Mononuclear cell (primary cell): ENCODE measurements around the gene HMHB1. TPM values are rescaled to one million over a fixed set of nuclear protein-coding genes. Genes with fewer than 3 reads are reported as not detected.

Experiments
- H3K27me3 ChIP-seq: 2 replicates; pipeline ENCODE4 v1.6.0; 2011; ENCODE audit warnings: low read length, control low read depth; ENCODE audit not compliant: insufficient read depth
- H3K4me1 ChIP-seq: 2 replicates; pipeline ENCODE4 v1.5.1; 2011; ENCODE audit warnings: mild to moderate bottlenecking, low read length, control low read depth; ENCODE audit not compliant: insufficient read depth
- H3K4me3 ChIP-seq: 2 replicates; pipeline ENCODE4 v1.5.1; 2011; ENCODE audit warnings: mild to moderate bottlenecking, low read length, moderate library complexity
- H3K9me3 ChIP-seq: 2 replicates; pipeline ENCODE4 v1.5.1; 2011; ENCODE audit warnings: low read depth, mild to moderate bottlenecking, control low read depth, low read length
- total RNA-seq: library from RNA; depleted of rRNA; stranded (reverse); fragments of >200 nt; gene quantifications from one replicate; pipeline ENCODE4 v1.2.3, GENCODE V29; 2012

The HMHB1 gene
- total RNA-seq = not detected

DNA sequence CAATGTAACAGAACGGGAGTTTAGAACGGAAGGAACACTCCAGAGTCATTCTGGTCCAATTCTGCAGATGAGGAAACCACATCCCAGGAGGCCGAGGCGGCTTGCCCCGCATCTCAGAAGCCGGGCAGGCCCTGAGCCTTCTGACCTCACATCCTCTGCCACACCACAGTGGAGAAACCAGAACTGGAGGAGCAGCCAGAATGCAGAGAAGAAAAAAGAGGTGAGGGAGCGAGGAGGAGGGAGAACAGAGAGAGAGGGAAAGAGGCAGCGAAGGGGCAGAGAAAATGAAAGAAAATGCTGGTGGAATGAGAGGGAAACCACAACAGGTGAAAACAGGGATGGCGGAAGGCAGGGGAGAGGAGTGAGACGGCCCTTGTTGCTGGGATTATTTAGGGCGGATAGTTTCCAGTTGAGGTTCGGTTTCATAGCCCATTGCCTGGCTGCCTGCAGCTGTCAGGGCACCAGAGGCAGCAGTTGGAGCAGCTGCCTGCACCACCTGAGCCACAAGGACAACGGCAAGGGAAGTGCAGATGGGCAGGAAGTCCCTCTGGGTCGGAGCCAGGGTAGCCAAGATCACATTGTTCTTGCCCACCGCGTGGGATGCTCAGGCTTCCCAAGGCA is at the start of gene HMHB1:
Gene HMHB1 (plus strand): TSS at position 77 of the 621 bp plus-strand sequence.
- Histone ChIP-seq H3K4me1 (peaks cover 6% of the 10 kb centered on the region), H3K27me3 (no peaks in the 10 kb centered on the region), H3K9me3 (no peaks in the 10 kb centered on the region), H3K4me3 (no peak within 1 kb of the TSS)

DNA sequence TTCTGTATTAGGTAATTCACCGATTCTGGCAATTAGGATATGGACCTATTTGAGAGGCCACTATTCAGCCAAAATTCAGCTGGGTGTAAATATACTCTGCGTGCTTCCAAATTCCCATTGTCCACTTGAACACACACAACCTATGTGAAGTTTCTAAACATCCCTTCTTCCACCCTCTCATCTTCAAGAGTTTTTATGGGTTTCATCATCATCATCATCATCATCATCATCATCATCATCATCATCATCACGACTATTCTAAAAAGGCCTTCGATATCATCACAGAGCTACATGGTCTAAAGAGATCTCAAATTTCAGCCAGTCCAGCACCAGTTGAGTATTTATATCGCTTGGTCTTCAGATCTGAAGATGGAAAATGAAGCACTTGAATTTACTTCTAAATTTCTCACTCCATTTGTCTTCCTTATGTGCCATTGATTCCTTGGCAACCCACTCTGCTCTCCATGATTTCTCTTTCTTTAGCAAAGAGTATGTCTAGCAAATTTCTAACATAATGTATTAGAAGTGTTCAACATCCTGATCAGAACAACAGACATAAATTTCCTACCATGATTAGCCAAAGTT is 49.2 kb upstream of the HMHB1 start:
- Histone ChIP-seq H3K4me1 (no peaks in the 10 kb centered on the region), H3K27me3 (no peaks in the 10 kb centered on the region), H3K9me3 (no peaks in the 10 kb centered on the region), H3K4me3 (no peak overlapping the region)

DNA sequence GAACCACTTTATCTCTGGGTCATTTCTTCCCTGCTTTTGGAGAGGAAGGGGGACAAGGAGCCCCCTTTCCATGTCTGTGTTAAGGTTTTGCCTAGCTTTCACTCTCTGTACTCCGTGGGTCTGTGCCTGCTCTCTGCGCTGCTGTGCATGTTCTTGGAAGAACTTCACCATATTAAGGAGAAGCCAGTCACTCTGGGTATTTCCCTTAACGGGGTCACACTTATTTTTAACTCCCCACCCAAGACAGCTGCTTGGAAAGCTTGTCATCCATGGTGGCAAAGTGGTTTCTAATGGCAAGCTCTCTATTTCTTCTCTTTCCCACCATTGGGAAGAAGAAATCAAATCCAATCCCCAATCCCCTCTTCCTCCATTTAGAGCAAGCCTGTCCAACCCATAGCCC is 44.8 kb upstream of the HMHB1 start:
- no peaks in the 10 kb centered on the region for H3K27me3 ChIP-seq
- no peaks in the 10 kb centered on the region for H3K4me1 ChIP-seq
- H3K4me3 ChIP-seq = no peak overlapping the region
- no peaks in the 10 kb centered on the region for H3K9me3 ChIP-seq

DNA sequence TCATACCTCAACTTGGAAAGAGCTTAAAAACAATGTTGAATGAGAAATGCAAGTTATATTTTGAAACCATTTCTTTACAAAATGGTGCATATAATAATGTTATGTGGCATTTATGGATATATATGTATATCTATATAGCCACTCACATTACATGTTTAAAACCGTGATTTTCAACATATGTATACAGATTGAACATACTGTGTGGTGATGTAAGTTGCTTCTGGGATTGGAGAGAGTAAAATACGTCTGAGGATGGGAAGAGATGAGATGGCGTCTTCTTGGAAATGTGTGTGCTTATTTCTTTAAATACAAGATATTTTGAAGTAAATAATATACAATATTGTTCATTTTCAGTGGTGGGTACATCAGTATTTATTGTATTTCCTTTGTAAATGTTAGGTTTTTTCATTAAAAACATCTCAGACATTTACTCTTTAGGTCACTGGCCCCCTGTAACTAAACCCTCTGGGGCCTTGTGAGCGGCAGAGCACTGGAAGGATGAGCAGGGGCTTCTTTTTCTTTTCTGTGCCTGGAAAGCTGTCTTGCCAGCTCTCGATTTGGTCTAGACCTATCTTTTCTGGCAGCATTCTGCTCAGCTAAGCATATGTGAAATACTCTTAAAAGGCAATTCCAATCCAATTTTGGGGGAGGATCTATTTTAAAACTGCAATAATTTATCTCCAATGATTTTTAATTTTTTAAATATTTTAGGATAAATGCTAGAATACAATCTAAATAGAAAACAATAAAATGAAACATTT is 42.8 kb upstream of the HMHB1 start:
- Histone ChIP-seq H3K27me3 (no peaks in the 10 kb centered on the region), H3K9me3 (no peaks in the 10 kb centered on the region), H3K4me3 (no peak overlapping the region), H3K4me1 (no peaks in the 10 kb centered on the region)

DNA sequence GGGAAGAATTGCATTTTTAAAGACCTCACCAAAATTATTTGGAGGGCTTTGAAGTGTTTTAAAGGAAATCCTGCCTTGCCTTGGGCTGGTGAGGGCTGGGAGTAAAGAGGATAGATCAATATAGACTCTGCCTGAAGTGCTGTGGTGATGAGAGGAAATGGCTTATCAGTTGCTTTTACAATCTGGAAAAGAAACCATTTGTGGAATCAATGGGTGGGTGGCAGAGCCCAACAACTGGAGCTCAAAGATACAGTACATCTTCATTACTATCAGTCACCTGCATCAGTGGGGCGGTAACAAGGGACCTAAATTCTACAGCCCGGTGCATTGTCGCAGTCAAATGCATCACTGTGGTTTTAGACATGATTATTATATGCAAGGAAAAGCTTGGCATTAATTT is 41.5 kb upstream of the HMHB1 start:
- peaks cover 3% of the 10 kb centered on the region for H3K4me1 ChIP-seq
- H3K9me3 ChIP-seq = no peaks in the 10 kb centered on the region
- no peak overlapping the region for H3K4me3 ChIP-seq
- H3K27me3 ChIP-seq = no peaks in the 10 kb centered on the region

DNA sequence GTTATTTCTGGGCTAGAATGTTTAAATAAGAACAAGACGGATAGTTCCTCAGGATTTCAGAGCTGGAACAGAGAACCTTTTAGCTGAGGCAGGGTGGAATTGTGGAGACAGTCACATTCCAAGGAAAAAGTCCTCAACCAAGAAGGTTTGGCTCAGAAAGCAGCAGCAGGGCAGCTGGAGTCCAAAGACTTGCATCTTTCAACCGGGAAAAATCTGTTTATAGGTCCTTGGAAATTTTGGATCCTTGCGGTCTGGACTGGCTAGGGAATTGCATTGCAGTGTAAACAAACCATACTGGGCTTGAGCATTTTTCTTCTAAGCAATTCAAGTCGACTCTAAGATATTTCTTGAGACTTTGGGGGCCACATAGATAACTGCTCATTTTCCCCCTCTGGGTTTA is 40.8 kb upstream of the HMHB1 start:
- peaks cover 4% of the 10 kb centered on the region for H3K4me1 ChIP-seq
- H3K9me3 ChIP-seq = no peaks in the 10 kb centered on the region
- no peaks in the 10 kb centered on the region for H3K27me3 ChIP-seq
- no peak overlapping the region for H3K4me3 ChIP-seq

DNA sequence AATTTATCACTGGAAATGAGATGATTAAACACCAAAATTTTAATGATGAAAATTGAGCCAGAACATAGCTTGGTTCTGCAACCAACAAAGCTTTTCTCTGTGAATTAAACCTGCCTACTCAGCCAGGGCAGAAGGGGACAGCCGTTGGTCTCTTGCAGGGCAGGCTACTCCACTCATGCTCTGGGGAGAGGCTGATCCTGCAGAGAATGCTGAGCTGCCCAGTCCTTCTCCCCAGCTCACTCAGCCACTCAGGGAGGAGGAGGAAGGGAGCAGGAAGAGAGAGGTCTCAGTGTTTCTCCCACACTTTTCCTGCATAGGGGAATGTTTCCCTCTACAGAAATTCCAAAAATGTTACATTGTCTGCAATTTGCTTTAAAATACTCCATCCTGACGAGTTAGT is 40.4 kb upstream of the HMHB1 start:
- Histone ChIP-seq H3K4me1 (peaks cover 4% of the 10 kb centered on the region), H3K9me3 (no peaks in the 10 kb centered on the region), H3K4me3 (no peak overlapping the region), H3K27me3 (no peaks in the 10 kb centered on the region)

DNA sequence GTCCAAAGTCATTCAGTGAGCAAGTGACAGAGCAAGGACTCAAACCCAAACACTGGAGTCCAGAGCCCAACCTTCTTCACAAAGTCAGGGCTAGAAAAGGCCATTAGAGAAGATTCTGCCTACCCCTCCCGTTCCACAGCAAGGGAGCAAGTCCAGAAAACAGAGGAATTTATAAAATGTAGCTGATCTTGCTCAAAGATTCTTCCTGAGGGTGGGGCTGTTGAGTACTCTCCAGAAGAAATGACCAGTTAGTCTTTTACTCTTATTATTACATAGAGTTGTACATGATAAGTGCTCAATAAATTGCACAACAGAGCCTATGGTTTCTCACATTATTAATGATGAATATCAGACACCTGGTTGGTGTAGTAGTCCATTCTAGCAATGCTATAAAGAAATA is 39.3 kb upstream of the HMHB1 start:
- no peaks in the 10 kb centered on the region for H3K27me3 ChIP-seq

DNA sequence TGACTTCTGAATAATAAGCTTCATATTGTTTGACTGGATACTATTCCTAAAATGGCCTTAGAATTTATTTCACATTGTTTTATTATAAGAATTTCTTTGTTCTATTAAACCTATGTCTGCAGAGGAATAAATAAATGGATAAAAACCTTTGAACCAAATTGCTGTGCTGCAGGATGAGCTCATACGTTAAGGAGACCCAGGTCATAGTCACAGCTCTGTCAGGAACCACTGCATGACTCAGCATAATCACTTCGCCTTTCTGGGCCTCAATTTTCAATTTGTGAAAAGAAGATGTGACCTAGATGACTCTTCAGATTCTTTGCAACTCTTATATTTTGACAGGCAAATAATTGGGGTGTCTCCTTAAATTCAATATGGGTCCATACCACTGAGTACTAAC is 36.7 kb upstream of the HMHB1 start:
- H3K9me3 ChIP-seq = no peaks in the 10 kb centered on the region
- H3K4me3 ChIP-seq = no peak overlapping the region
- H3K27me3 ChIP-seq = no peaks in the 10 kb centered on the region
- peaks cover 4% of the 10 kb centered on the region for H3K4me1 ChIP-seq

More for the DNA sequence above, 39.3 kb upstream of the HMHB1 start:
- H3K4me3 ChIP-seq = no peak overlapping the region
- H3K4me1 ChIP-seq = peaks cover 4% of the 10 kb centered on the region
- H3K9me3 ChIP-seq = no peaks in the 10 kb centered on the region

DNA sequence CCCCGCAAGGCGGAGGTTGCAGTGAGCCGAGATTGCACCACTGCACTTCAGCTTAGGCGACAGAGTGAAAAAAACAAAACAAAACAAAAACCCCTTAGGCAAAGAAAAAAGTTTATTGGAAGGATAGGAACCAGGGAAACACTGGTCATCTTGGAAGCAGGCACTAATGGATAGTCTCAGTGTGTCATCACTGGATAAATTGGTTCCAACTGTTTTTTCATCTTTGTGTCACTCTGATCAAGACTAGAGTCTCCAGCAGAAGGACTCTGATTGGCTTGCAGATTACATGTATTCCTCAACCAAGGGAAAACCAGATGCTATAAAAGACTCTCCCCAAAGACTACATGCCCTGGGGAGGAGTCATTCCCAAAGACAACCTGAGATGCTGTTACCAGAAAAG is 35.0 kb upstream of the HMHB1 start:
- Histone ChIP-seq H3K4me3 (no peak overlapping the region), H3K9me3 (no peaks in the 10 kb centered on the region), H3K27me3 (no peaks in the 10 kb centered on the region), H3K4me1 (peaks cover 4% of the 10 kb centered on the region)

DNA sequence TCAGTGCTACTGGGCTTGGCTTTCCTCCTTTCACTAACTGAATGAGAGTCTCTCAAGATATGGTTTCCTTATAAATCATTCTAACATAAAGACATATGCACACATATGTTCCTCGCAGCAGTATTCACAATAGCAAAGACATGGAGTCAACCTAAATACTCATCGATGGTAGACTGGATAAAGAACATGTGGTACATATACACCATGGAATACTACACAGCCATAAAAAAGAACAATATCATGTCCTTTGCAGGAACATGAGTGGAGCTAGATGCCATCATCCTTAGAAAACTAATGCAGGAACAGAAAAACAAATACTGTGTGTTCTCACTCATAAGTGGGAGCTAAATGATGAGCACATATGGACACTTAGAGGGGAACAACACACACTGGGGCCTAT is 32.5 kb upstream of the HMHB1 start:
- Histone ChIP-seq H3K27me3 (no peaks in the 10 kb centered on the region), H3K4me3 (no peak overlapping the region), H3K4me1 (peaks cover 4% of the 10 kb centered on the region), H3K9me3 (no peaks in the 10 kb centered on the region)

DNA sequence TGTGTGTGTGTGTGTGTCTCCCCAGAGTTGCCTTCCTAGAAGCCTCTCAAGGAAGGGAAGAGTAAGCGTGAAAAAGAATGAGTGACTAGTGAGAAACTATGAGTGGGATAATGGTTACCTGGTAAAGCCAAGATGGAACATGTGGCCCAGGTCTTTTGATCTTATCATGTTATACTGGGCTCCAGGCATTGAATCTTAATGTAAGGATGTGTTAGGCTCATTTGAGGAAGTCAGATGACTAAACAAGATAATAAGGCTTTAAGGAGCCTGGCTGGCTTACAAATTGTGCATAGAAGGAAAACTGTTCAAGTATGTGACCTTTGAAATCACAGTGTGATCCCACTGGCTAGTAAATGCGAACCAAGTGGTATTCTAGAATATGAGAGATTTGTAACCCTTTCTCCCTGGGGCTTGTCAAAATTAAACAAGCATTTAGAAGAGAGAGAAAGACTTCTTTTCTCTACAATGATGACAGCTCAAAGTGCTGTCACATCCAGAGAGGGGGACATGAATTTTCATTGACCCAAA is 29.9 kb upstream of the HMHB1 start:
- Histone ChIP-seq H3K4me3 (no peak overlapping the region), H3K27me3 (no peaks in the 10 kb centered on the region), H3K4me1 (no peaks in the 10 kb centered on the region), H3K9me3 (no peaks in the 10 kb centered on the region)

DNA sequence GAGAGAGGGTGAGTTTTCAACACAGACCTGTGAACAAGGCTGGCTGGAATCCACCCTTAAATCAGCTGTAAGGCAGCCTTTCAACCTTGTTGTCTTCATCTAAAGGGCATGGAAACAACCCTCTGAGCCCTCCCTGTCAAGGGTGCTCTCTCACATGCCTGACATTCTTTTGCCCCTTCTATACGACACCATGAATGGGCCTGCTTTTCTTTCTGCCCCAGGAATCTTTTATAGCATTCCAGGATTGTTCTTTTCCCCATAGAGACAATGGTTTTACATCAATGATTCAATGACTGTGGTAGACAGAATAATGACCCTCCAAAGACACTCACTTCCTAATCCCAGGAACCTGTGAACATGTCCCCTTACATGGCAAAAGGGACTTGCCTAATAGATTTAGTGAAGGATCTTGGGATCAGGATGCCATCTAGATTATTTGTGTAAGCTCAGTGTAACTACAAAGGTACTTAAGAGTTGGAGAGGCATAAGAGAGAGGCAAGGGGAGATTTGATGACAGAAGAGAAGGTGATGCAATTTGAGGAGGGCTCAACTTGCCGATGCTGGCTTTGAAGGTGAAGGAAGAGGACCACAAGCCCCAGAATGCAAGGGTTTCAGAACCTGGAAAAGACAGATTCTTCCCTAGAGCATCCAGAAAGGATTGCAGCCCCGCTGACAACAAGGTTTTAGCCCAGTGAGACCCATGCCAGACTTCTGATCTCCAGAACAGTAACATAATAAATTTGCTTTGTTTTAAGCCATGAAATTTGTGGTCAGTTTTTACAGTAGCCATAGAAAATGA is 29.2 kb upstream of the HMHB1 start:
- Histone ChIP-seq H3K27me3 (no peaks in the 10 kb centered on the region), H3K9me3 (no peaks in the 10 kb centered on the region), H3K4me3 (no peak overlapping the region), H3K4me1 (no peaks in the 10 kb centered on the region)

DNA sequence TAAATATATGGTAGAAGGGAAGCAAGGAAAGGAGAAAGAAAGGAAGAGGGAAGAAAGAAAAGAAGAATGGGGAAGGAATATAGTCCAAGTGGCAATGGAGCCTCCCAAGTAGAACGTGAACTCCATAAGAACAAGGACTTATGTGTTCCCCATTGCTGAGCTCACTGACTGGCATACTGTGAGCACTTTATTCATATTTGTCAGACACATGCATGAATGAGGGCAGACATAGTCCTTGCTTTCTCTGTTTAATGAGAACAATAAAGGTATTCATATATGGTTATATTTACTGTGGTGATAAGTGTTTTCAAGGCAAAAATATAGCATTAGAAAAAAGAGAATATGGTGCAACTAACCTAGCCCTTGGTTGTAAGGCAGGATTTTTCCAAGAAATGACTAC is 23.6 kb upstream of the HMHB1 start:
- H3K27me3 ChIP-seq = no peaks in the 10 kb centered on the region
- no peak overlapping the region for H3K4me3 ChIP-seq
- no peaks in the 10 kb centered on the region for H3K9me3 ChIP-seq

More for the DNA sequence above, 23.6 kb upstream of the HMHB1 start:
- peaks cover 15% of the 10 kb centered on the region for H3K4me1 ChIP-seq
